NCI-H2227 (cell line): Measurements from ENCODE around the gene GLE1.

ENCODE experiments used
- DNase-seq: peaks from one replicate; lab custom pipeline; 2025; ENCODE audit not compliant: unreplicated experiment; lab: John Stamatoyannopoulos, UW

GLE1 gene, protein sequence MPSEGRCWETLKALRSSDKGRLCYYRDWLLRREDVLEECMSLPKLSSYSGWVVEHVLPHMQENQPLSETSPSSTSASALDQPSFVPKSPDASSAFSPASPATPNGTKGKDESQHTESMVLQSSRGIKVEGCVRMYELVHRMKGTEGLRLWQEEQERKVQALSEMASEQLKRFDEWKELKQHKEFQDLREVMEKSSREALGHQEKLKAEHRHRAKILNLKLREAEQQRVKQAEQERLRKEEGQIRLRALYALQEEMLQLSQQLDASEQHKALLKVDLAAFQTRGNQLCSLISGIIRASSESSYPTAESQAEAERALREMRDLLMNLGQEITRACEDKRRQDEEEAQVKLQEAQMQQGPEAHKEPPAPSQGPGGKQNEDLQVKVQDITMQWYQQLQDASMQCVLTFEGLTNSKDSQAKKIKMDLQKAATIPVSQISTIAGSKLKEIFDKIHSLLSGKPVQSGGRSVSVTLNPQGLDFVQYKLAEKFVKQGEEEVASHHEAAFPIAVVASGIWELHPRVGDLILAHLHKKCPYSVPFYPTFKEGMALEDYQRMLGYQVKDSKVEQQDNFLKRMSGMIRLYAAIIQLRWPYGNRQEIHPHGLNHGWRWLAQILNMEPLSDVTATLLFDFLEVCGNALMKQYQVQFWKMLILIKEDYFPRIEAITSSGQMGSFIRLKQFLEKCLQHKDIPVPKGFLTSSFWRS

DNA sequence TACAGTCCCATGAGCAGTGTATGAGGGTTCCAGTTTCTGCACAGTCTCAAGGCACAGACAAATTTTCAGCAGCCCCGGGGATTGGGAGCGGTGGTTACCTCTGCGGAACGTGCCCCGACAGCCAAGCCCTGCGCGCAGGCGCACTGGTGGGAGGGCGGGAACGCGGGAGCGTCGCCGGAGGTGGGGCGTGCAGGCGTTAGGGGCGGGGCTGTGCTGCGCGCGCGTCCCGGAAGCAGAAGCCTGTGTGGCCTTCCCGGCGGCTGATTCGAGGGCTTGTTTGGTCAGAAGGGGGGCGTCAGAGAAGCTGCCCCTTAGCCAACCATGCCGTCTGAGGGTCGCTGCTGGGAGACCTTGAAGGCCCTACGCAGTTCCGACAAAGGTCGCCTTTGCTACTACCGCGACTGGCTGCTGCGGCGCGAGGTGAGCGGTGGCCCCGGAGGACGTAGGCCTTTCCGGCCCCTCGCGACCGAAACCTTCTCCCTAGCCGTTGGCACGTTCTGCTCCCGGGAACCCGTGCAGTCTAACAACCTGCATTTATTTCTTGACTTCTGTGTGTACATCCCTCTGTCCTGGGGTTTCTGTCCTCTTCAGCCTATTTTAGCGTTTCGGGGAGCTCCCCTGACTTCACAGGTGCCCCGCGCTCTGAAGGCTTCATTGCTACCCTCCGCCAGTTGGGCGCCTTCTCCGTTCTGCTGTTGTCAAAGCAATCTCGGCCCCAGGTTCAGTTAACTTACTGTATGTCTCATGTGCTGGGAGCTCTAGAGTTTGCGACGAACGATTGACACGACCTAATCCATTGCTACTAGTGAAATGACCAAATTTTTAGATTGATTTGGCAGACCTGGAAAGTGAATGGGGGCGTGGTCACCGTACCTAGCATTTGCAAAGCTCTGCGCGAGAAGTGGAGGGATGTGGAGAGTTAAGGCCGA is at the start of gene GLE1:
TSS of gene GLE1 (plus strand) at position 235 of the 929 bp plus-strand sequence. CDS start at position 322, 87 bp downstream.
- DNase-seq, result peak; percentile 95

- DNase-seq, result peak; percentile 63
Observed at GRCh38 chr9:128454991-128455390, 49.5 kb upstream of the GLE1 start.

DNA sequence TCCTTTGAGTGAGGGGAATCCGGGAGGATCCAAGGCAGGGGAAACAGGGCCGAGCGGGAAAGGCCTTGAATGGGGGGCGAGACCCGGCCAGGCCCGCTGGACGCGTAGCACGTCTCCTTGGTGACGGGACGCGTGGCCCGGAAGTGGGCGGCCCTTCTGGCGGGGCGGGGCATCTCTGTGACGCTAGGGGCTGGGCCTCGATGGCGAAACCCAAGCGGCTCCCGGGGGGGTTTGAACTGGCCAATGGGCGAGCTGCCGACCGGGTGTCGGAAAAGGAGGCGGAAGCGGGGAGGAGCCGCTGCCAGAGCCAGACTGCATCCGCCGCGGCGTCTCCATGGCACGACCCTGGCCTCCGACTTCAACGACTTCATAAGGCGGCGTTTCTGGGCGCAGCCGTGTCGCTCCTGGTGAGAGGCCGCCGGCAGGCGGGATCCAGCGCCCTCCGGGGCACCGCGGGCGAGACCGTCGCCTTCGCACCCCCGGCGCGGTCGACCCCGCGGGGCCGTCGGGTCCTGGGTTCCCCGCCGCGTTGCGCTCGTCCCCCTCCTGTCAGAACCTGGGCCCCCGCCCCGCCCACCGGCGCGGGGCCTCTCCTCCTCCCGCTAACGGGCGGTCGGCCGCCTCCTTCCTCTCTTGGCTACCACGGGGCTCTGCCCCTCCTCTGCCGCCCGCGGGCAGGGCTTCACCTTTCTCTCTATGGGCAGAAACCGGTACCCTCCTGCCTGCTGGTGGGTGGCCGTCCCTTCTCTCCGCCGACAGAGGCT is 48.5 kb upstream of the GLE1 start, which contains the start of gene ODF2:
TSS of gene ODF2 (plus strand) at position 158 of the 764 bp plus-strand sequence. CDS start at position 244, 86 bp downstream.
- DNase-seq, result peak; percentile 97

- DNase-seq, result peak; percentile 78
Observed at GRCh38 chr9:128456613-128457061, 47.9 kb upstream of the GLE1 start.

DNA sequence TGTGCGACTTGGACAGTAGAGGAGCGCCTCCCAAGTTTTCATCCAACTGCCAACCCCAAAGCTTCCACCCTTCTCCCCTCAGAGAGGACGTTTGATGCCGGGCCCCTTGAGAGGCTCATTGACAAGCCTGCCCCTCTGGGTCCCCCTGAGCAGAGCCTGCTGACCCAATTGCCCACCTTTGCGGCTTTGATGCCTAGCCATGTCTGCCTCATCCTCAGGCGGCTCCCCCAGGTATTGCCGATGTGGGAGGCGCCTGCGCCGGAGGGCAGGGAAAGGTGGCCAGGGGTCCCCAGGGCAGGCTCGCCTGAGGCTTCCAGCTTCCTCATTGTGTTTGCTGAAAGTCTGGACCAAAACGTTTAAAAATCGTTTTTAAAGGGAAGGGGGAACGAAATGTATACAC is 47.3 kb upstream of the GLE1 start:
- no peak for DNase-seq

- no peak for DNase-seq
Observed at GRCh38 chr9:128459011-128459410, 45.5 kb upstream of the GLE1 start.

DNA sequence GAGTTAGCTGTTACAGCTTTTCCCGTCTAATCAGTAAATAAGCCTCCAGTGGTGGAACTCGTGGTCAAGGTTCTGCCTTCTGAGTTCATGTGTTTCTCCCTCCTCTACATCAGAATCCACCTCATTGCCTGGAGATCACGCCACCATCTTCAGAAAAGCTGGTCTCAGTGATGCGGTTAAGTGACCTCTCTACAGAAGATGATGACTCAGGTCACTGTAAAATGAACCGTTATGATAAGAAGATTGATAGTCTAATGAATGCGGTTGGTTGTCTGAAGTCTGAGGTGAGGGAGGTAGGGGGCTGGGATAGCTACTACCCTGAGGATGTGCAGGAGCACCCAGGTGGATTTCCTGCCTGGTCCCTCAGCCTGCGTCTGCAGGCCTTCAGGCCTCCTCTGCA is 35.4 kb upstream of the GLE1 start:
- DNase-seq, result no peak

GRCh38 chr9:128470560-128470959 is 34.0 kb upstream of the GLE1 start:
- DNase-seq, result no peak

GRCh38 chr9:128473104-128473503 is 31.4 kb upstream of the GLE1 start:
- no peak for DNase-seq

DNA sequence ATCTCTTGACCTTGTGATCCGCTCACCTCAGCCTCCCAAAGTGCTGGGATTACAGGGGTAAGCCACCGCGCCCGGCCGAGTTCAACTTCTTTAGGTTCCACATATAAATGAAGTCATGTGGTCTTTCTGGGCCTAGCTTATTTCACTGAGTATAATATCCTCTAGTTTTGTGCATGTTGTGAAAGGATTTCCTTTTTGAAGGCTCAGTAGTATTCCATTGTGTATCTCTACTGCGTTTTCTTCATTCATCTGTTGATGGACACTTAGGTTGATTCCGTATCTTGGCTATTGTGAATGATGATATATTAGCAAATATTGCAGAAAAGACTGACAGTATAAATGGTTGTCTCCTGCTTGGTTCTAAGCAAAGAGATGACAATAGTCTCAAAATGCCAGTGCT is 28.7 kb upstream of the GLE1 start:
- DNase-seq, result no peak

GRCh38 chr9:128479262-128479661 is 25.3 kb upstream of the GLE1 start:
- DNase-seq, result no peak

DNA sequence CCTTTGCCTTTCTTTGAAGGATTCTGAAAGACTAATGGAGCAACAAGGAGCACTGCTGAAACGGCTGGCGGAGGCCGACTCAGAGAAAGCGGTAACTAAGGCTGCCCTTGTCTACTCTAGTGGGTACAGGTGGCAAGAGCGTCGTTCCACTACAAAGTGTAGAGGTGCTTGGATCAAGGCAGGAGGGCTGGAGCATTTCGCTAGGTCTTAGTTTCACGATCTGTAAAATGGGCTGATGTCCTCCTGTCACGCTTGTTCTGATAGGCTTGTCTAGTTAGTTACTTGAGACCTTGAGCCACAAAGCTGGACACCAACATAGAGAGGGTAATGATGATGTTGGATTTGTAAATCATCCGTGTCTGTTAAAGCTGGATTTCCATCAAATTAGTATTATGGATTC is 23.0 kb upstream of the GLE1 start:
- DNase-seq, result no peak

DNA sequence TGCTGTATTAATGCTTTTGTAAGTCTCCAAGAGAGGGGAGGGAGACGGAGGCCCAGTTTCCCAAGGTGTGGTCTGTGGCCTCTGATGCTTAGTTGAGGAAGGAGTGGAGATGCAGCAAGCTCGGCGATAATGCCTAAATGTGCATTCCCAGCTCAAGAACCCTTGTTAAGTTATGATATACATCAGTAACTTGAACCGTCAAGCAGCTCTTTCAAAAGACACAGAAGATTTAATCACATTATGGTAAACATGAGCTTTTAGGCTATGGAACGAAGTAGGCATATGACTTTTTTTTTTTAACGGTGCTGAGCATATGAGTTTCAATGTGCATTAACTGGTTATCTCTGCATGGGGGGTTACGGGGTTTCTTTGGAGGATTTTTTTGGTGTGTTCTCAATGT is 22.3 kb upstream of the GLE1 start:
- no peak for DNase-seq

DNA sequence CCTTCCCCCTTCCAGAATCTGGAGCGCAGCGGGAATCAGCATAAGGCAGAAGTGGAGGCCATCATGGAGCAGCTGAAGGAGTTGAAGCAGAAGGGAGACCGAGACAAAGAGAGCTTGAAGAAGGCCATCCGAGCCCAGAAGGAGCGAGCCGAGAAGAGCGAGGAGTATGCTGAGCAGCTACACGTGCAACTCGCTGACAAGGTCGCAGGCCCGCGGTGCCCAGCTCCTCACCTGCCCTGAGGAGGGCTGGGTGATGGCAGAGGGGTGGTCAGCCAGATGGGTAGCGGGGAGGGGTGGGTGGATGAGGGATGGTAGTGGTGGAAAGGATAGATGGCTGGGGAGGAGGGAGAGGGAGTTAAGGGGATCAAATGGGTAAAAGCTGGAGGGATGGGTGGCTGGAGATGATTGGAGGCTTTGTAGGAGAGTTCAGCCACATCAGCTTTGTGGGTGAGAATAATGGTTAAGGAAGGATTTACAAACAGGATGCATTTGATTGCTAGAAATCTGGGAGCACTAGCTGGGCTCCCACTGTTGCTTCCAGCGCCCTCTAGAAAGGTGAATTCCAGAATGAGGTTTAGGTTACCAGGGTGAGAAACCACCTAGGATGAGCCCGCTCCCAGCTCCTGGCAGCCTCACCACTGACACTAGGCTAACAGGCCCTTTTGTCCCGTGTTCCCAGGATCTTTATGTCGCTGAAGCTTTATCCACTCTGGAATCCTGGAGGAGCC is 19.7 kb upstream of the GLE1 start:
- no peak for DNase-seq

DNA sequence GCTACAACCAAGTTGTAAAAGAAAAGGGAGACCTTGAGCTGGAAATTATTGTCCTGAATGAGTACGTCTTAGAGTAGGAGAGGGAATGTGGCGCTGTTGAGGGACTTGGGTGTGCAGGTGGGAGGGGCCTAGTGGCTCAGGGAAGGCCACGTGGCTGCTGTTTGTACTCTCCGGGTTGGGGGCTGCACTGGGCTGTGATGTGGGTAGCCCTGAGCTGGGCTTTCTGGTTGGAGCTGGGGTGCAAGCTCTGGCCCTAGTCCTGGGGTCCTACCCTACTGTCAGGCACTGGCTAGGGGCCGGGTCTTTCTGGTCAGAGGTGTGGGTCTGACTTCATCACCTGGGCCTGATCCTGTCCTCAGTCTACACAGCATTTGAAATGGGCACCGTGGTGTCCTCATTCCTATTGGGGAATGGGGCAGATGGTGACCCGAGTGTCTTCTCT is 19.1 kb upstream of the GLE1 start:
- DNase-seq, result no peak

DNA sequence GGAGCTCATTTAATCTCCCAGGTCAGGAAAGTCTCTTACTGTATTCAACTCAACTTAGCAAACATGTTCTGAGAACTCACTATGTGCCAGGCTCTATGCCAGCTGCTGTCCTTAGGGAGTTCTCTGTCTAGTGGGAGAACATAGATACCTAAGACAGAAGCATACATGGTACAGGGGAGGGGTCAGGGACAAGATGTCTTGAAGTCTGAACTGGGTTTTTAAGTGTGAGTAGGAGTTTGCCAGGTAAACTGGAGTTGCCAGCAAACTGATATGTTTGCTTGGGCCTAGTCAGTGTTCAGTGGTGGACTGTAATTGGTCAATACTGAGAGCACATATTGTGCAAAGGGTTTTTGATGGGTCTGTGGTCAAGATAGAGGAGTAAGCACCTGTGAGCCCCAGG is 18.3 kb upstream of the GLE1 start:
- no peak for DNase-seq

DNA sequence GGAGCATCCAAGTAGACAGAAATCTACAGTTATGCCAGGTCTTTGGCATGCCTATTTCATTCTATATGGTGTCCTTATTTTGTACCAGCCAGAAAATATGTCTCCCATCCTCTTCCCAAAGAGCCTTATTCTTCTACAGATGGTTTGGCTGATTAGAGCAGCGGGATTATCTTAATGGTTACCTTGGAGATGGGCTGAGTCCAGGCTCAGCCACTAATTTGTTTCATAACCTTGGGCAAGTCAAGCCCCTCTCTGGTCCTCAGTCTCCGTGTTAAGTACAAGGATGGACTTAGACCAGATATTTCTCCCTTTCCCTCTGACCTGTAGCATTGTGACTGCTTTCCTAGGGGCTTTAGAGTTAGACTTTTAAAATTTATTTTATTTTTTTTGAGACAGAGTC is 11.1 kb upstream of the GLE1 start:
- DNase-seq, result no peak

- DNase-seq, result peak; percentile 82
Observed at GRCh38 chr9:128494108-128494745, 10.3 kb upstream of the GLE1 start.

DNA sequence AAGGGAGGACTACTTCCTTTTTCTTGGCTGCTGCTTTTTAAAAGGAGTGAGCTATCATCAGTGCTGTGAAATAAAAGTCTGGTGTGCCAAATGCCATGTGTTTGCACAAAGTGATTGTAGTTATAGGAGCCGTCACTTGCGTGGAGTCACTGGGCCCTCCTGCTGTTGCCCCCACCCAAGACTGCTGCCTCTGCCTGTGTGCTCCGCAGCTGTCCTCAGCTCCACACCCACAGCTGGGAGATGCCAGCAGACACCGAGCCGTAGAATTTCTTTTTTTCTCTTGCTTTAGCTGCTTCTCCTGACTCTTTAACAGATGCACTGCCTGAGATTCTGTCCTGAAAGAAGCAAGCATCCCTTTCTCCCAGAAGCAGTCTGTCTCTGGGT is 9.8 kb upstream of the GLE1 start:
- no peak for DNase-seq
